GM19240 (cell line): Measurements from ENCODE around the gene LPA.
A peak's percentile ranks its signal among the peaks of the same experiment; 100 is the strongest.

Experiments used
- DNase-seq: peaks from one replicate; pipeline ENCODE4 v3.0.0; 2011; ENCODE audit warnings: low spot score; ENCODE audit not compliant: insufficient read length

The LPA gene

GRCh38 chr6:160520043-160520904 is 143.8 kb downstream of the LPA start:
- peak; percentile 36 for DNase-seq

GRCh38 chr6:160519603-160520042 is 144.5 kb downstream of the LPA start:
- DNase-seq: no peak

DNA sequence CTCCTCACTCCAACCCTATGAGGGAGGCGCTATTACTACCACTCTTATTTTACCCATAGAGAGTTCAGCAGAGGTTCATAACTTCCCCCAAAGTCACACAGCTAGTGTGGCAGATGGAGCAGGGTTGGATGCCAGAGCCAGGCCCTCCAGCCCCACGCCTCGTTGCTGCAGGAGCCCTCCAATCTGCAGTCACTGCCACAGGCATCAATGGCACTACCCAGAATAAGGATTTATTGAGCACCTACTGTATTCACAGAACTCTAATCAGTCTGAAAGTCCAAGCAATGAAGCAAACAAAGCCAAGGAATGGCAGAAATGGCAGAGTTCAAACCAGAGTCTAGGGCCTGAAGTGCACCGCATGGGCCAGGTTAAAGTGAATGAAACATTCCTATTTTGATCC is 144.9 kb downstream of the LPA start:
- no peak for DNase-seq

DNA sequence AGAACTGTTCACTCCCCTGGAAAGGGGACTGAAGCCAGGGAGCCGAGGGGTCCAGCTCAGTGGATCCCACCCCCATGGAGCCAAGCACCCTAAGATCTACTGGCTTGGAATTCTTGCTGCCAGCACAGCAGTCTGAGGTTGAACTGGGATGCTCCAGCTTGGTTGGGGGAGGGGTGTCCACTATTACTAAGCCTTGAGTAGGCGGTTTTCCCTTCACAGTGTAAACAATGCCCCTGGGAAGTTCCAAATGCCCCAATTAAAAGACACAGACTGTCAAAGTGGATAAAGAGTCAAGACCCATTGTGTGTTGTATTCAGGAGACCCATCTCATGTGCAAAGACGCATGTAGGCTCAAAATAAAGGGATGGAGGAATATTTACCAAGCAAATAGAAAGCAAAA is 150.2 kb downstream of the LPA start:
- DNase-seq: no peak

- no peak for DNase-seq
Measured at GRCh38 chr6:160510976-160511617, 153.0 kb downstream of the LPA start.

DNA sequence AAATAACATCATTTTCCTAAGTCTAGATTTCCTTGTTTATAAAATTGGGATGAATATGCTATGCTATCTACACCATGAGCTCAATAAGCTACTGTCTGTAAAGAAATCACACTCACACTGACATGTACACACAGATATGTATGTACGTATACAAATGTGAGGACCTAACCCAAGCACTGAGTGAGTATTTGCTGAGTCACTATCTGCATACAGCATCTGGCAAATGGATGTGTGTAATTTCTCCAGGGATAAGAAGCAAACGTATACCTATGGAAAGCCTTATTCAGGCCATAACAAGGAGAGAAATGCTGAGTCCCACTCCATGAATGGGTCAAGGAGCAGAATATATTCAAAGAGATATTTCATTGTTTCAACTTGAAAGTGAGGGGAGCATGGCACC is 153.9 kb downstream of the LPA start:
- no peak for DNase-seq

DNA sequence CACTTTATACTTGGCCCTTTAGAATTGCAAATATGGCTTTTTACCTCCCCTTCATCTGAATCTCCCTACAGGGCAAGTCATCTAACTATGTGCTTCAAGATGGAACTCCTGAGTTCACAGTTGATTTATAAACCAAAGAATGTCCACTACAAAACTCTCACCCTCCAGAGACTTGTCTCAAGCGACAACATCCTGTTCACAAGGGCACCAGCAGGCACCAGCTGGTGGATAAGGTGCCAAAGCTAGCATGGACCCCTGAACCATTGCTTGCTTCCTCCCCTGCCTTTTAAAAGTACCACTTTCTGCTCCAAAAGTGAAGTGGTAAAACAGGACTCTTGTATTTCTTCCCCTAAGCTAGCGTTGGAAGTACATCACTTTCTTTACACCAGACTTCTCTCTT is 154.5 kb downstream of the LPA start:
- no peak for DNase-seq

DNA sequence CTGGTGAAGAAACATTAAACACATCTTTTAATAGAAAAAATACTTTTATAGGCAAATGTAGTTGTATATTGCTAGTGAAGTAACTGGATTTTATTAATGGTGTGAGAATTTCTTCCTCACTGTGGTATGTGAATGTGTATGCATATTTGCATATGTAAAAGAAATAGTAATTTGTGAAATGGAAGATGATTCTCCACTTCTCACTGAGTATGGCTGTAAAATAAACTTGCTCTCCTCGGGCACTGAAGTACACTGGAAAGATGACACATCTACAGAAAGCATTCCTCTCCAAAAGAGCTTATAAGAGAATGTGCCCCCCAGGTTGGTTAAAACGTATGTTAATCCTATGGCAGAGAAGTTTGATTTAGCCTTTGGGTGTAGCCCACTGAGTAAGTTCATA is 155.5 kb downstream of the LPA start:
- DNase-seq: no peak

DNA sequence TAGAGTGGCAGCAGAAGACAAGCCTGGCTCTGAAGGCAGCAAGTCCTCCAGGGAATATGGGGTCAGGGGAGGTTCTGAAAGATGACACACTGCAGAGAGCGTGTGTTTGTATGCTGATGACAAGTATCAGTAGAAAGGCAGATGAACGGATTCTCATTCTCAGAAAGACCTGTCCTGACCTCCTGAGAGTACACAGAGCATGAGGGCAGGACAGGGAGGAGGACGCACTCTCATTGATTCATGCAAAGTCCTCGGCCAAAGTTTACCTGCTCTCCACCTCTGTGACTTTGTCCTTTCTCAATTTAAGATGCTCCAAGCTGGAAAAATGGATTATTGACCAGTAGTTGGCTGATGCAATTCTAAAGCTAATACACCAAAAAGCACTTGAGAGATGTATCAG is 156.7 kb downstream of the LPA start:
- no peak for DNase-seq

- DNase-seq: no peak
Measured at GRCh38 chr6:160505970-160506369, 158.1 kb downstream of the LPA start.

DNA sequence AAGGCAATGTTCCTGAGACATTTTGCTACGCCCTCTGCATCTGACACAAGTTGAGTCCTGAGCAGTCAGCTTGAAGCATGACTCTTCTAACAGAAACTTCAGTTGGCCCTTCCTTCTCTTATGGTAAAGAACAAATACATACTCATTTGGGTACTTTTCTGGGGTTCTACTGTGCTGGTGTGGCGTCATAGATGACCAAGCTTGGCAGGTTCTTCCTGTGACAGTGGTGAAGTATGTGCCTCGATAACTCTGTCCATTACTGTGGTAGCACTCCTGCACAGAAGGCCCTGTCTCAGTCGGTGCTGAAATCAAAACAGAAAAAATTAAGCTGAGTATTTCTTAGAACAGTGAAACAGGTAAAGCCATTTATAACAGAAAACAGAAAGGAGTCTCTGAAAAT is 163.4 kb downstream of the LPA start:
- no peak for DNase-seq

DNA sequence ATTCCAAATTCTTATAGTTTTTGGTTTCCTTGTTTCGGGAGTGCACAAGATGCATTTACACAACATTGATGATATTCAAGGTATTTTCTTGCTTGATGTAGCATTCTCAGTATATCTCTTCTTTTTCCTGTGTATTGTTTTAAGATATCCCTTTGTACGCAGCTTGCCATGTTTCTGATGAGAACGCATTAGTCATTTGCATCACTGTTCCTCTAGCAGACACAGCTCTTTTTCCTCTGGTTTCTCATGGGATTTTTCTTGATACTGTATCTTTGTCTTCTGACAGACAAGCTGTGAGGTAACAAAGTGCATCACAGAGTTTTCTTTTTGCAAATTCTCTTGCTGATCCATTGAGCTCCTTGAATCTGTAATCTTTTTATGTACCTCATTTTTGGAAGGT is 169.5 kb downstream of the LPA start:
- no peak for DNase-seq

- DNase-seq: no peak
Measured at GRCh38 chr6:160489091-160489490, 175.0 kb downstream of the LPA start.

GRCh38 chr6:160487116-160487515 is 177.0 kb downstream of the LPA start:
- no peak for DNase-seq
